Ovary (tissue), 9 donors: ENCODE measurements around the gene LMO7. TPM values are rescaled to one million over a fixed set of nuclear protein-coding genes. Genes with fewer than 3 reads are reported as not detected.

Experiments
- DNase-seq, 5 donors: peaks; one replicate each; pipeline ENCODE4 v3.0.0-alpha.2; 2019 to 2020
- H3K27ac ChIP-seq, 2 donors: fragments of 200-600 bp; one replicate each; pipeline versions ENCODE4 v1.5.1 to v1.8.0; 2019 to 2022
- H3K27me3 ChIP-seq: fragments of 200-600 bp; one replicate; pipeline ENCODE4 v1.8.0; 2022
- H3K36me3 ChIP-seq: fragments of 200-600 bp; sonication (generic); one replicate; pipeline ENCODE4 v1.5.1; 2019
- H3K4me1 ChIP-seq: one replicate; pipeline ENCODE4 v1.8.1; 2013; ENCODE audit warnings: mild to moderate bottlenecking, moderate library complexity; ENCODE audit not compliant: insufficient read depth
- H3K4me3 ChIP-seq: fragments of 200-600 bp; sonication (generic); one replicate; pipeline ENCODE4 v1.5.1; 2017
- H3K9me3 ChIP-seq, 2 donors: fragments of 200-600 bp in 1 of 2; sonication (generic) in 1 of 2; one replicate each; pipeline versions ENCODE4 v1.5.1 to v1.8.1; 2013 to 2019; ENCODE audit warnings: mild to moderate bottlenecking in 1 of 2, moderate library complexity in 1 of 2
- EP300 ChIP-seq: sonication (generic); formaldehyde crosslinking; IDR thresholded peaks from one replicate; pipeline ENCODE4 v1.6.1; 2017; ENCODE audit warnings: antibody characterized with exemption
- POLR2A ChIP-seq: fragments of 450-650 bp; IDR thresholded peaks from one replicate; pipeline ENCODE4 v1.6.1; 2017; ENCODE audit warnings: antibody characterized with exemption, mild to moderate bottlenecking, moderate library complexity
- WGBS, 3 donors: extraction: QIAGEN DNeasy Blood & Tissue Kit in 1 of 3; methylation state at CpG; one replicate each; pipeline versions ENCODE4 v1.1.5 to v1.1.7; 2013 to 2017; 5-methylcytosine and 5-hydroxymethylcytosine counted together
- intact Hi-C, 4 donors: fragments of 100-400 bp; cut with DNase I; formaldehyde crosslinking; loops; one replicate each; pipeline versions ENCODE4 v1.11.0 to v1.15.1; 2022 to 2023
- polyA plus RNA-seq, 2 donors: library from polyadenylated mRNA; stranded (reverse); fragments of 200-250 nt in 1 of 2; fragments of 350-450 nt in 1 of 2; fragmentation: Illumina TruSeq in 1 of 2; extraction: RNeasy Lipid Tissue Mini Kit (QIAGEN cat#74804) in 1 of 2; gene quantifications; one replicate each; pipeline ENCODE4 v1.2.3, GENCODE V29; 2013 to 2014
- total RNA-seq, 7 donors: library from RNA; depleted of rRNA in 2 of 7; stranded (reverse); fragments of >200 nt in 2 of 7; fragmentation: NEBNext Ultra II Directional in 3 of 7; extraction: Animal tissue kit (Norgen Biotek cat#: 25700) in 3 of 7; gene quantifications; one replicate each; pipeline versions ENCODE4 v1.1.0 to v1.2.4, GENCODE V29; 2016 to 2023
- TF ChIP-seq, protein P1 (sequence below), 3 donors: fragments of 450-650 bp in 2 of 3; fragments of 200-600 bp in 1 of 3; IDR thresholded peaks; one replicate each; pipeline versions ENCODE4 v1.5.1 to v1.8.0; 2016 to 2022; ENCODE audit warnings: antibody characterized with exemption in 3 of 3, mild to moderate bottlenecking in 1 of 3
- donor health status: DM: no; HTN: no; CAD: no; lungs with moderate emphysema.
- donor health status: DM: no; HTN: no; CAD: no.
- donor health status: Bipolar disorder and iron deficiency.
- donor health status: DM: yes; HTN: yes; CAD: no.
- donor health status: DM: no; HTN: no; CAD: no.
- donor health status: DM: yes; HTN: yes; CAD: no.

LMO7 gene
- total and polyA plus RNA-seq, 9 donors, result 9.6 to 60.7 (median 20.1) TPM

GRCh38 chr13:75635101-75635827 is 866 bp upstream of the LMO7 start:
- Histone ChIP-seq H3K4me3 (peak overlapping the region; percentile 51), H3K4me1 (no peaks in the 10 kb centered on the region), H3K9me3 (no peaks in the 10 kb centered on the region), H3K27ac (peak overlapping the region; percentile 55 to 90), H3K36me3 (no peaks in the 10 kb centered on the region), H3K27me3 (no peaks in the 10 kb centered on the region)
- WGBS, 3 donors, result 6 to 22% (median 9%) methylated on average over 32 to 49 of the region's 49 CpGs
- TF ChIP-seq, protein P1, sequence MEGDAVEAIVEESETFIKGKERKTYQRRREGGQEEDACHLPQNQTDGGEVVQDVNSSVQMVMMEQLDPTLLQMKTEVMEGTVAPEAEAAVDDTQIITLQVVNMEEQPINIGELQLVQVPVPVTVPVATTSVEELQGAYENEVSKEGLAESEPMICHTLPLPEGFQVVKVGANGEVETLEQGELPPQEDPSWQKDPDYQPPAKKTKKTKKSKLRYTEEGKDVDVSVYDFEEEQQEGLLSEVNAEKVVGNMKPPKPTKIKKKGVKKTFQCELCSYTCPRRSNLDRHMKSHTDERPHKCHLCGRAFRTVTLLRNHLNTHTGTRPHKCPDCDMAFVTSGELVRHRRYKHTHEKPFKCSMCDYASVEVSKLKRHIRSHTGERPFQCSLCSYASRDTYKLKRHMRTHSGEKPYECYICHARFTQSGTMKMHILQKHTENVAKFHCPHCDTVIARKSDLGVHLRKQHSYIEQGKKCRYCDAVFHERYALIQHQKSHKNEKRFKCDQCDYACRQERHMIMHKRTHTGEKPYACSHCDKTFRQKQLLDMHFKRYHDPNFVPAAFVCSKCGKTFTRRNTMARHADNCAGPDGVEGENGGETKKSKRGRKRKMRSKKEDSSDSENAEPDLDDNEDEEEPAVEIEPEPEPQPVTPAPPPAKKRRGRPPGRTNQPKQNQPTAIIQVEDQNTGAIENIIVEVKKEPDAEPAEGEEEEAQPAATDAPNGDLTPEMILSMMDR (IDR thresholded peaks at IDR 0.05), result peak in 1 of 3 donors; percentile 23
- TF ChIP-seq EP300, result no peak
- DNase-seq, result peak in 4 of 5 donors; percentile 24 to 51 (median 38)
- intact Hi-C loops, result no loop called here

DNA sequence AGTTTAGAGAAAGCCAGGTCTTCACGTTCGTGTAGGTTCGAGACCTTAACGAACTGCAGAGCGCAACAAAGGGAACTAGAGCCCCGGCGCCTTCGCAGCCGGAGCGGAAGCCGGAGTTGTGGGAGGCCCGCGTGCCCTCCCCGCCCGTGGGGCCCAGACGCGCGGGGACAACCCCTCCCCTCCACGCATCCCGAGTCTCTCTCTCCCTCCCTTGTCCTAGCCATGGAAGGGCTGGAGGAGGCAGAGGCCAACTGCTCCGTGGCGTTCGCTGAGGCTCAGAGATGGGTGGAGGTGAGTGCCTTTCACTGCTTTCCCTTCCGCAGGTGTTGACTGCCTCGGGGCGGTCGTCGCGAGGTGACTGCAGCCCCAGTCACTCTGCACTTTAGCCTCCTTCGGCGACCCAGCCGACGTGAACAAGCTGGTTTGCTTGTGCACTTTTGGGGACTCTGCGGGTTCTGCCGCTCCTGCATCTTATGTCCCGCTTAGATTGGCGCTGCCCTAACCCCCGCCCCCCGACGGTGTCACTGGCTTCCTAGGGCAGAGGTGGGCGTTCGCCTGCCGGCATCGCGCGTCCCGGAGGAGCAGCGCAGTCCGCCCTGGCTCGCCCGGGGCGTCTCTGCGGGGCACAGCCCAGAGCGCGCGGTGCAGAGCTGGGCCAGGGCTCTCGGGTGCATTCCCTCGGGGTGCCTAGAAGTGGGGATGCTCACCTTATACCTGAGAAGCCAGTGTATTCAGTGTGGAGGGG is 478 bp downstream of the LMO7 start:
- Histone ChIP-seq H3K9me3 (no peaks in the 10 kb centered on the region), H3K27me3 (no peaks in the 10 kb centered on the region), H3K4me1 (no peaks in the 10 kb centered on the region), H3K36me3 (no peaks in the 10 kb centered on the region), H3K27ac (peak overlapping the region in 1 of 2 donors; percentile 90), H3K4me3 (peak overlapping the region; percentile 51)
- intact Hi-C loops, result no loop called here
- DNase-seq, result peak; percentile 19 to 52 (median 31)
- TF ChIP-seq POLR2A (no peak), EP300 (no peak)
- TF ChIP-seq, protein P1 (IDR thresholded peaks at IDR 0.05), result no peak
- WGBS, 3 donors, result 0 to 3% (median 1%) methylated on average over 24 to 58 of the region's 58 CpGs

GRCh38 chr13:75637181-75637750 is 1.1 kb downstream of the LMO7 start:
- no peaks in the 10 kb centered on the region for H3K36me3 ChIP-seq
- H3K27me3 ChIP-seq, result no peaks in the 10 kb centered on the region
- intact Hi-C loops, result no loop called here
- peak overlapping the region; percentile 51 for H3K4me3 ChIP-seq
- 11 to 19% (median 13%) methylated on average over 16 to 17 of the region's 17 CpGs for WGBS, 3 donors
- no peaks in the 10 kb centered on the region for H3K4me1 ChIP-seq
- DNase-seq, result no peak
- H3K9me3 ChIP-seq, result no peaks in the 10 kb centered on the region
- TF ChIP-seq EP300 (no peak), POLR2A (no peak)
- TF ChIP-seq, protein P1 (IDR thresholded peaks at IDR 0.05), result no peak
- no peak overlapping the region for H3K27ac ChIP-seq

- Histone ChIP-seq H3K9me3 (no peaks in the 10 kb centered on the region), H3K27me3 (no peaks in the 10 kb centered on the region), H3K36me3 (no peaks in the 10 kb centered on the region), H3K4me1 (no peaks in the 10 kb centered on the region), H3K4me3 (no peak overlapping the region), H3K27ac (no peak overlapping the region)
- DNase-seq, result no peak
- no peak for TF ChIP-seq POLR2A
- 96 to 98% (median 96%) methylated on average over 2 of the region's 2 CpGs for WGBS, 3 donors
- intact Hi-C loops, result no loop called here
Observed at GRCh38 chr13:75639454-75639853, 3.3 kb downstream of the LMO7 start.
